GM23338 (cell line): ENCODE data around the gene PLD1. TPM values are rescaled to one million over a fixed set of nuclear protein-coding genes. Genes with fewer than 3 reads are reported as not detected.

Experiments used
- ATAC-seq: fragments of 200-7000 bp; cut with Tn5 transposase; 3 replicates; pipeline ENCODE4 v1.9.1; 2020
- DNase-seq: peaks from one replicate; pipeline ENCODE4 v3.0.0-alpha.2; 2015; ENCODE audit warnings: low spot score
- H2AFZ ChIP-seq: fragments of 200-600 bp; sonication (generic); 2 replicates; pipeline ENCODE4 v1.8.0; 2016; ENCODE audit warnings: antibody characterized with exemption, mild to moderate bottlenecking, moderate library complexity
- H3F3A ChIP-seq: fragments of 200-600 bp; sonication (generic); replicated peaks from 2 replicates; pipeline ENCODE4 v1.8.0; 2017; ENCODE audit warnings: antibody characterized with exemption, mixed run types, low read depth
- H3K27ac ChIP-seq: fragments of 200-600 bp; sonication (generic); 2 replicates; pipeline ENCODE4 v1.6.1; 2016; ENCODE audit warnings: low read depth
- H3K27me3 ChIP-seq: fragments of 200-600 bp; sonication (generic); 2 replicates; pipeline ENCODE4 v1.8.0; 2016; ENCODE audit warnings: mild to moderate bottlenecking, mixed run types, moderate library complexity; ENCODE audit not compliant: insufficient read depth
- H3K36me3 ChIP-seq: fragments of 200-600 bp; sonication (generic); 2 replicates; pipeline ENCODE4 v1.8.0; 2016; ENCODE audit warnings: mild to moderate bottlenecking; ENCODE audit not compliant: insufficient read depth
- H3K4me1 ChIP-seq: fragments of 200-600 bp; sonication (generic); 2 replicates; pipeline ENCODE4 v1.8.0; 2016; ENCODE audit warnings: mild to moderate bottlenecking, moderate library complexity; ENCODE audit not compliant: insufficient read depth
- H3K4me2 ChIP-seq: fragments of 200-600 bp; sonication (generic); 2 replicates; pipeline ENCODE4 v1.7.1; 2017; ENCODE audit warnings: mixed run types
- H3K4me3 ChIP-seq: fragments of 200-600 bp; sonication (generic); 2 replicates; pipeline ENCODE4 v1.6.1; 2016; ENCODE audit warnings: mixed run types
- H3K79me2 ChIP-seq: fragments of 200-600 bp; sonication (generic); replicated peaks from 2 replicates; pipeline ENCODE4 v1.8.0; 2017; ENCODE audit warnings: mild to moderate bottlenecking; ENCODE audit not compliant: insufficient read depth
- H3K9me2 ChIP-seq: fragments of 200-600 bp; sonication (generic); 2 replicates; pipeline ENCODE4 v1.8.0; 2017; ENCODE audit not compliant: insufficient read depth
- H4K20me1 ChIP-seq: fragments of 200-600 bp; sonication (generic); replicated peaks from 2 replicates; pipeline ENCODE4 v1.8.0; 2017; ENCODE audit warnings: mild to moderate bottlenecking; ENCODE audit not compliant: insufficient read depth
- H3K27ac Mint-ChIP-seq: 2 replicates; pipeline ENCODE4 v1.8.0; 2020; ENCODE audit warnings: inconsistent platforms, mild to moderate bottlenecking, moderate library complexity, mixed read lengths
- H3K27me3 Mint-ChIP-seq: 3 replicates; pipeline ENCODE4 v1.8.0; 2022; ENCODE audit warnings: low read depth, mild to moderate bottlenecking, moderate library complexity, mixed read lengths, inconsistent platforms; ENCODE audit not compliant: insufficient read depth, poor library complexity
- H3K36me3 Mint-ChIP-seq: 3 replicates; pipeline ENCODE4 v1.8.0; 2021; ENCODE audit warnings: low read depth, mild to moderate bottlenecking, inconsistent platforms, moderate library complexity, mixed read lengths
- H3K4me1 Mint-ChIP-seq: 3 replicates; pipeline ENCODE4 v1.8.0; 2020; ENCODE audit warnings: mild to moderate bottlenecking, inconsistent platforms, mixed read lengths
- H3K4me3 Mint-ChIP-seq: 3 replicates; pipeline ENCODE4 v1.8.0; 2021; ENCODE audit warnings: moderate library complexity, mild to moderate bottlenecking, inconsistent platforms, mixed read lengths
- H3K9me3 Mint-ChIP-seq: 3 replicates; pipeline ENCODE4 v1.8.0; 2020; ENCODE audit warnings: moderate library complexity, mild to moderate bottlenecking, inconsistent platforms, mixed read lengths
- CREB1 ChIP-seq: fragments of 250-450 bp; sonication (Bioruptor Pico); IDR thresholded peaks from 2 replicates; pipeline ENCODE4 v1.5.0; 2020; ENCODE audit warnings: low read depth, mild to moderate bottlenecking, moderate library complexity
- EZH2 ChIP-seq: fragments of 200-600 bp; sonication (generic); IDR thresholded peaks from one replicate; pipeline ENCODE4 v1.8.0; 2017; ENCODE audit warnings: antibody characterized with exemption, mild to moderate bottlenecking, low read depth; ENCODE audit not compliant: unreplicated experiment
- EZH2phosphoT487 ChIP-seq: fragments of 200-600 bp; sonication (generic); IDR thresholded peaks from one replicate; pipeline ENCODE4 v1.8.1; 2018; ENCODE audit warnings: antibody characterized with exemption; ENCODE audit not compliant: unreplicated experiment
- JUNB ChIP-seq: IDR thresholded peaks from one replicate; pipeline ENCODE4 v1.6.1; 2016; ENCODE audit warnings: antibody characterized with exemption; ENCODE audit not compliant: unreplicated experiment
- NANOG ChIP-seq: IDR thresholded peaks from 2 replicates; pipeline ENCODE4 v1.6.1; 2016; ENCODE audit warnings: antibody characterized with exemption, borderline replicate concordance
- POLR2AphosphoS5 ChIP-seq: IDR thresholded peaks from 2 replicates; pipeline ENCODE4 v1.6.1; 2016; ENCODE audit warnings: antibody characterized with exemption, low read depth
- STAT1 ChIP-seq: IDR thresholded peaks from one replicate; pipeline ENCODE4 v1.6.1; 2016; ENCODE audit warnings: antibody characterized with exemption; ENCODE audit not compliant: unreplicated experiment
- ZNF114 ChIP-seq: fragments of 250-450 bp; sonication (Bioruptor Pico); IDR thresholded peaks from 2 replicates; pipeline ENCODE4 v1.5.0; 2020; ENCODE audit warnings: mild to moderate bottlenecking, moderate library complexity
- ZNF331 ChIP-seq: fragments of 250-450 bp; sonication (Bioruptor Pico); IDR thresholded peaks from 2 replicates; pipeline ENCODE4 v1.5.0; 2020; ENCODE audit warnings: low read depth, mild to moderate bottlenecking, moderate library complexity
- ZNF462 ChIP-seq: fragments of 250-450 bp; sonication (Bioruptor Pico); IDR thresholded peaks from 2 replicates; pipeline ENCODE4 v1.5.0; 2020; ENCODE audit warnings: mild to moderate bottlenecking, moderate library complexity
- polyA plus RNA-seq: library from polyadenylated mRNA; unstranded; fragments of >200 nt; fragmentation: Nextera tagmentation; extraction: Ambion mirVana; gene quantifications from 2 replicates; pipeline ENCODE4 v1.2.1, GENCODE V29; 2016
- total RNA-seq: library from RNA; depleted of rRNA; stranded (reverse); fragments of >200 nt; shearing (Covaris generic); gene quantifications from 2 replicates; pipeline ENCODE4 v1.2.3, GENCODE V29; 2014
- TF ChIP-seq, protein P1 (sequence below), 2 experiments: fragments of 200-600 bp in 1 of 2; sonication (generic) in 1 of 2; conservative IDR thresholded peaks; 2 replicates each; pipeline versions ENCODE4 v1.5.1 to v1.6.1; 2016 to 2017; ENCODE audit warnings: antibody characterized with exemption in 2 of 2, low read depth in 2 of 2, mild to moderate bottlenecking in 2 of 2, moderate library complexity in 1 of 2
- TF ChIP-seq, protein P2 (sequence below): IDR thresholded peaks from 2 replicates; pipeline ENCODE4 v1.6.1; 2016; ENCODE audit warnings: antibody characterized with exemption
- TF ChIP-seq, protein P3 (sequence below): IDR thresholded peaks from one replicate; pipeline ENCODE4 v1.6.1; 2018; ENCODE audit warnings: antibody characterized with exemption; ENCODE audit not compliant: unreplicated experiment

PLD1 gene
- total and polyA plus RNA-seq, 2 experiments from 2014 or later, result 1.4 to 2.2 TPM

DNA sequence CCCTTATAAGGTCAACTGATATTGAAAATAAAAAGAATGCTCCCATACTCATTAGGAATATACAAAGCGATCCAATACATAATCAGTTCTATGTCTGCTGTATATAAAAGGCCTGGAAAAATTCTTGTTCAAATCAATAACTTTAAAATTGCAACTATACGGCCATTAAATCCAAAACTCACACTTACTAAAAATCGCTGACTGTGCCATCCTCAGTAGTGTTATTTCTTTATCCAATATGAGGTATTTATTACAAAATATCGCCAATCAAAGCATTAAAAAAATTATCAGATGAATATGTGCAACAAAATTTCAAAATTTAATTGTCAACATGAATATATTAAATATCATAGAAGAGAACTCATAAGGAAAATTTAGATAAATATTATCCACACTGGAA lies 146.5 kb downstream of the PLD1 start:
- peaks cover 2% of the 10 kb centered on the region for H3K27me3 Mint-ChIP-seq
- no peaks in the 10 kb centered on the region for H3K9me3 Mint-ChIP-seq
- 0 out of 2 replicates have a peak, but pooled peaks cover 3% of the 10 kb centered on the region for H3K4me1 ChIP-seq
- no peak overlapping the region for H3K4me3 ChIP-seq
- H3F3A ChIP-seq, result no peaks in the 10 kb centered on the region
- H3K4me3 Mint-ChIP-seq, result no peak overlapping the region
- no peak for ATAC-seq
- H3K27ac ChIP-seq, result no peak overlapping the region
- H3K36me3 ChIP-seq, result no peaks in the 10 kb centered on the region
- no peaks in the 10 kb centered on the region for H3K36me3 Mint-ChIP-seq
- H3K9me2 ChIP-seq, result no peaks in the 10 kb centered on the region
- H3K27ac Mint-ChIP-seq, result no peak overlapping the region
- no peaks in the 10 kb centered on the region for H3K4me1 Mint-ChIP-seq
- H3K4me2 ChIP-seq, result no peak overlapping the region
- no peak for DNase-seq
- TF ChIP-seq, protein P1, sequence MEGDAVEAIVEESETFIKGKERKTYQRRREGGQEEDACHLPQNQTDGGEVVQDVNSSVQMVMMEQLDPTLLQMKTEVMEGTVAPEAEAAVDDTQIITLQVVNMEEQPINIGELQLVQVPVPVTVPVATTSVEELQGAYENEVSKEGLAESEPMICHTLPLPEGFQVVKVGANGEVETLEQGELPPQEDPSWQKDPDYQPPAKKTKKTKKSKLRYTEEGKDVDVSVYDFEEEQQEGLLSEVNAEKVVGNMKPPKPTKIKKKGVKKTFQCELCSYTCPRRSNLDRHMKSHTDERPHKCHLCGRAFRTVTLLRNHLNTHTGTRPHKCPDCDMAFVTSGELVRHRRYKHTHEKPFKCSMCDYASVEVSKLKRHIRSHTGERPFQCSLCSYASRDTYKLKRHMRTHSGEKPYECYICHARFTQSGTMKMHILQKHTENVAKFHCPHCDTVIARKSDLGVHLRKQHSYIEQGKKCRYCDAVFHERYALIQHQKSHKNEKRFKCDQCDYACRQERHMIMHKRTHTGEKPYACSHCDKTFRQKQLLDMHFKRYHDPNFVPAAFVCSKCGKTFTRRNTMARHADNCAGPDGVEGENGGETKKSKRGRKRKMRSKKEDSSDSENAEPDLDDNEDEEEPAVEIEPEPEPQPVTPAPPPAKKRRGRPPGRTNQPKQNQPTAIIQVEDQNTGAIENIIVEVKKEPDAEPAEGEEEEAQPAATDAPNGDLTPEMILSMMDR (conservative IDR thresholded peaks at IDR 0.05; ENCODE audit: low read depth in 2 of 2), result no peak
- TF ChIP-seq JUNB, result no peak
- no peak for TF ChIP-seq CREB1
- TF ChIP-seq, protein P2, sequence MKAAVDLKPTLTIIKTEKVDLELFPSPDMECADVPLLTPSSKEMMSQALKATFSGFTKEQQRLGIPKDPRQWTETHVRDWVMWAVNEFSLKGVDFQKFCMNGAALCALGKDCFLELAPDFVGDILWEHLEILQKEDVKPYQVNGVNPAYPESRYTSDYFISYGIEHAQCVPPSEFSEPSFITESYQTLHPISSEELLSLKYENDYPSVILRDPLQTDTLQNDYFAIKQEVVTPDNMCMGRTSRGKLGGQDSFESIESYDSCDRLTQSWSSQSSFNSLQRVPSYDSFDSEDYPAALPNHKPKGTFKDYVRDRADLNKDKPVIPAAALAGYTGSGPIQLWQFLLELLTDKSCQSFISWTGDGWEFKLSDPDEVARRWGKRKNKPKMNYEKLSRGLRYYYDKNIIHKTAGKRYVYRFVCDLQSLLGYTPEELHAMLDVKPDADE, result no peak
- TF ChIP-seq EZH2phosphoT487, result no peak
- no peak for TF ChIP-seq STAT1
- TF ChIP-seq EZH2, result no peak
- TF ChIP-seq ZNF331 (CRISPR knock-in tag), result no peak
- TF ChIP-seq POLR2AphosphoS5, result no peak
- no peak for TF ChIP-seq ZNF462 (CRISPR knock-in tag)
- TF ChIP-seq NANOG, result no peak
- TF ChIP-seq, protein P3, sequence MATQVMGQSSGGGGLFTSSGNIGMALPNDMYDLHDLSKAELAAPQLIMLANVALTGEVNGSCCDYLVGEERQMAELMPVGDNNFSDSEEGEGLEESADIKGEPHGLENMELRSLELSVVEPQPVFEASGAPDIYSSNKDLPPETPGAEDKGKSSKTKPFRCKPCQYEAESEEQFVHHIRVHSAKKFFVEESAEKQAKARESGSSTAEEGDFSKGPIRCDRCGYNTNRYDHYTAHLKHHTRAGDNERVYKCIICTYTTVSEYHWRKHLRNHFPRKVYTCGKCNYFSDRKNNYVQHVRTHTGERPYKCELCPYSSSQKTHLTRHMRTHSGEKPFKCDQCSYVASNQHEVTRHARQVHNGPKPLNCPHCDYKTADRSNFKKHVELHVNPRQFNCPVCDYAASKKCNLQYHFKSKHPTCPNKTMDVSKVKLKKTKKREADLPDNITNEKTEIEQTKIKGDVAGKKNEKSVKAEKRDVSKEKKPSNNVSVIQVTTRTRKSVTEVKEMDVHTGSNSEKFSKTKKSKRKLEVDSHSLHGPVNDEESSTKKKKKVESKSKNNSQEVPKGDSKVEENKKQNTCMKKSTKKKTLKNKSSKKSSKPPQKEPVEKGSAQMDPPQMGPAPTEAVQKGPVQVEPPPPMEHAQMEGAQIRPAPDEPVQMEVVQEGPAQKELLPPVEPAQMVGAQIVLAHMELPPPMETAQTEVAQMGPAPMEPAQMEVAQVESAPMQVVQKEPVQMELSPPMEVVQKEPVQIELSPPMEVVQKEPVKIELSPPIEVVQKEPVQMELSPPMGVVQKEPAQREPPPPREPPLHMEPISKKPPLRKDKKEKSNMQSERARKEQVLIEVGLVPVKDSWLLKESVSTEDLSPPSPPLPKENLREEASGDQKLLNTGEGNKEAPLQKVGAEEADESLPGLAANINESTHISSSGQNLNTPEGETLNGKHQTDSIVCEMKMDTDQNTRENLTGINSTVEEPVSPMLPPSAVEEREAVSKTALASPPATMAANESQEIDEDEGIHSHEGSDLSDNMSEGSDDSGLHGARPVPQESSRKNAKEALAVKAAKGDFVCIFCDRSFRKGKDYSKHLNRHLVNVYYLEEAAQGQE, result no peak
- no peak for TF ChIP-seq ZNF114
- no peaks in the 10 kb centered on the region for H3K79me2 ChIP-seq
- H4K20me1 ChIP-seq, result no peaks in the 10 kb centered on the region
- H2AFZ ChIP-seq, result no peak overlapping the region
- H3K27me3 ChIP-seq, result no peaks in the 10 kb centered on the region
